GM19351 (cell line): ENCODE measurements around the gene NPPB.

Experiments used
- ATAC-seq: cut with Tn5 transposase; IDR thresholded peaks from one replicate; pipeline ENCODE4 v1.9.1; 2021; ENCODE audit warnings: mild to moderate bottlenecking, moderate library complexity; ENCODE audit not compliant: unreplicated experiment

NPPB gene

GRCh38 chr1:11858968-11859871 lies 475 bp upstream of the NPPB start:
- ATAC-seq: no peak

GRCh38 chr1:11858158-11858557 lies 587 bp downstream of the NPPB start:
- ATAC-seq: no peak

- no peak for ATAC-seq
Observed at GRCh38 chr1:11857164-11857851, 1.4 kb downstream of the NPPB start.

- ATAC-seq: no peak
Observed at GRCh38 chr1:11856698-11857097, 2.0 kb downstream of the NPPB start.

- ATAC-seq: no peak
Observed at GRCh38 chr1:11855430-11855829, 3.3 kb downstream of the NPPB start.

GRCh38 chr1:11854519-11854918 lies 4.2 kb downstream of the NPPB start:
- no peak for ATAC-seq

- no peak for ATAC-seq
Observed at GRCh38 chr1:11851180-11851579, 7.6 kb downstream of the NPPB start.

GRCh38 chr1:11850156-11850555 lies 8.6 kb downstream of the NPPB start:
- no peak for ATAC-seq

- ATAC-seq: no peak
Observed at GRCh38 chr1:11848373-11848700, 10.4 kb downstream of the NPPB start.

- ATAC-seq: no peak
Observed at GRCh38 chr1:11847667-11848372, 10.9 kb downstream of the NPPB start, which contains the start of gene NPPA. TSS of gene NPPA (minus strand) at chr1:11847783. CDS start at chr1:11847684, 99 bp downstream.

GRCh38 chr1:11845641-11846335 lies 13.0 kb downstream of the NPPB start:
- no peak for ATAC-seq

GRCh38 chr1:11842154-11843041 lies 16.3 kb downstream of the NPPB start:
- ATAC-seq: no peak

GRCh38 chr1:11841245-11842153 lies 17.2 kb downstream of the NPPB start:
- ATAC-seq: no peak

- ATAC-seq: no peak
Observed at GRCh38 chr1:11839727-11840705, 18.7 kb downstream of the NPPB start.

- ATAC-seq: no peak
Observed at GRCh38 chr1:11838349-11839272, 20.1 kb downstream of the NPPB start.

GRCh38 chr1:11837767-11838348 lies 20.9 kb downstream of the NPPB start:
- no peak for ATAC-seq
